NCI-H748 treated with DMSO at 0.1 percent for 48 hours (cell line): ENCODE data around the gene ALDH3A1.

ENCODE experiments used
- DNase-seq: peaks from one replicate; lab custom pipeline; 2025; lab: John Stamatoyannopoulos, UW

Gene ALDH3A1

GRCh38 chr17:19719355-19720209, 28.5 kb downstream of the ALDH3A1 start:
- DNase-seq, result no peak

DNA sequence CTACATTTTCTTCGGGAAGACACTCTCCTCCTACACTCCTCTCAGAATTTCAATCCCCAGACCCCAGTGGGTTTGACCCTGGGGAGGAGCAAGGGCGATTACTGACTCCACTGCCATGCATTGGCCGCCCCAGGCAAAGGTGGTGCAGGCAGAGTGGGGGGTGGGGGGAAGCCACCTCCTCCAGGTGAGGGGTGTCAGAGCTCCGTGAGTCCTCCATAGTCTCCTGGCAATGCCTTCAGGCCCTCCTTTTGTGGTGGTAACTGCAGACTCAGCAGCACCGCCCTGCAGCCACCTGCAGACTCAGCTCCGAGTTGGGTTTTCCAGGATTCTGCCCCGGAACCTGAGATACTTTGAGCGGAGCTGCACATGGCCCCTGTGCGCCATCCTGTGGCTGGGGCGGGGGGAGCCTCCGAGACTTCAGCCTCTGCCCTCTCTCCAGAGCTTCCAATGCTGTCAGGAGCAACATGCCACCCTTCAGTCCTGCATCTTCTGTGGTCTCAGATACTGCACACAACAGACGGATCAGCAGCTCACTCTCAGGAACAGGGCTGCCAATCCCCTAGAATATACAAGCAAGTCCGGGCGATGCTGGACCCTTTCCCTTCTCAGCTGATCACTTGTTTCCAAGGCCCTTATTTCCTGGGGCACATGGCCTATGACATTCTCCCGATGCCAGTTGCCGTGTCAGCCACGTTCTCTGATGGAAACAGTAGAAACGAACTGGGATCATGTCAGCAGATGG, 29.3 kb downstream of the ALDH3A1 start:
- DNase-seq, result no peak

DNA sequence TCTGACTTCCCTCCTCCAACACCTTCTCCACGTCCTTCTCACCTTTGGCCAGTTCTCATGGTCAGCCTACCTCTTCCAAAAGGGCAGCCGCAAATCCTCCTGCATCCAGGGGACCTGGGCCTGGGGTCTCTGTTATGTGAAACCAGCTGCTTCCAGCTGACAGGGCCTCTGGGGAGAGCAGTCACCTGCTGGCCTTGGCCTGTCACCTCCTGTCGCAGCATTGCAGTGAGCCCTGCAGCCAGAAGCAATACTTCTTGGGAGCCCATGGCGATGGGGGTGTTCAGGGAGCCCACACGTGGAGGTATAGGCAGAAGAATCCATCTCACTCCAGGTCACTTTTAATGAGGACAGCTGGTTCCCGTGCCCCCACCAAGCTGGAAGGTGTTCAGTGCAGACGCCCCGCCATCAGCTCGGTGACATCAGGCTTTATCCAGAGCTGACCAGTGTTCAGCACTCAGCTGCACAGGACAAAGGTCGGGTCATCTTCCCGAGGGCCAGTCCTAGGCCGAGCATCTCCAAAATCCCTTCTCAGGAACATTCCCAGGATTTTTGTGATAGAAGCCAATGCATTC, 30.0 kb downstream of the ALDH3A1 start:
- no peak for DNase-seq

DNA sequence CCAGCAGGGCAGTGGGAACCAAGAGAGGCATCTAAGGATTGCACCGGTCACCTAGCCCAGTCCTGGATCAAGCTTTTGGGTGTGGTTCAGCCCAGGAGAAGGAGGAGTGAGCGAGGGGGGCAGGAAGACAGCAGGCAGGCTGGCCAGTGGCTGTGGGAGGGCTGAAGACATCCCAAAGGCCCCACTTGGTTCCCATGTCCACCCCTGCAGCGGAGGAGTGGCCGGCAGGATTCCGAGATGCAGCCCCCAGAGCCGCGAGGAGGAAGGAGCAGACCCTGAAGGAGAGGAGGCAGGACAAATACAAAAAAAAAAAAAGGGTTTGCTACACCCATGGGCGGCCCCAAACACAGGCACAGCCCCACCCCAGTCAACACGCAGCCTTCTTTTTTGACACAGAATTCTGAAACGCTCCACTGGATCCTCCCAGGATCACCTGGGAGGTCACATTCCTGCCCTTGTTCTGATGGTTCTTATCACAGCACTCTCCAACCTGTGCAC, 30.6 kb downstream of the ALDH3A1 start:
- no peak for DNase-seq

- DNase-seq, result no peak
Measured at GRCh38 chr17:19717031-19717360, 31.1 kb downstream of the ALDH3A1 start.

GRCh38 chr17:19716108-19717030, 31.7 kb downstream of the ALDH3A1 start, which contains the start of gene SLC47A2:
Gene SLC47A2 (minus strand): TSS chr17:19716584. CDS start chr17:19716555, 29 bp downstream.
- DNase-seq, result no peak

GRCh38 chr17:19714542-19715411, 33.3 kb downstream of the ALDH3A1 start:
- DNase-seq, result no peak

DNA sequence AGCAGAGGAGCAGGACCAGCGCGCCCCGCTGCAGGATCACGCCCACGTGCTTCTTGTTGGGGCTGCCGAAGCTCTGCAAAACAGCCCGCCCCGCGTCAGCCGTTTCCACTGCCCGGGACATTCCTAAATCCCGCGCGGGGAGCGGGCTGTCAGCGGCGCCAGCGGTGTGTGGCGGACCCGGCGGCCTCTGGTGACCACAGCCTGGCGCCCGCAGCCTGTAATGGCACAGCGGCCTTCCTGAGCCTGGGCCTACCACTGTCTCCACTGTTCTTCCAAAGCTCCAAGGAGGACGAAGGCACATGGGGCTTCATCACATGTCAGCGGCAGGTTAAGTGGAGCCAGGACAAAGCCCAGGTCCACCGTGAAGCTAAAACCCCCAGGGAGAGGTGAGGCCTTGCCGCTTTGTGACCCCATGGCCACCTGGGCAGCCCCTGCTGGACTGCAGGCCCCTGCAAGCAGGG, 34.2 kb downstream of the ALDH3A1 start:
- DNase-seq, result no peak

DNA sequence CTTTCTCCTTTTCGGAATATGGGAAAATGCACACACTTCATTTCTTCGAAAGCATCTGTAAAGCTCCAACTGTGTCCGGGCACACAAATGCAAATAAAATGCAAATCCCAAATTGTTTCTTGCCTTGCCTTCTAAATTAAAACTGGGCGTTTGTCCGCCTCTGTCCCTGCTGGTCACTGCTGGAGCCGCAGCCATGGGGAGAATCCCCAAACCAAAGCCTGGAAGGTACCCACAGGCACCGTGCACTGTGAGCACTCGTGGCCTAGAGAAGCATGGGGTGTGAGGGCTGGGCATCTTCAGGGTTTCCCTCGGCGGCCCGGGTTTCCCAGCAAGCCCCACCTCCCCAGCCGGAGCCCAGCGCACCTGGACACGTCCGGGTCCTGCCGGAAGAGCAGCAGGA, 34.6 kb downstream of the ALDH3A1 start:
- DNase-seq, result no peak

DNA sequence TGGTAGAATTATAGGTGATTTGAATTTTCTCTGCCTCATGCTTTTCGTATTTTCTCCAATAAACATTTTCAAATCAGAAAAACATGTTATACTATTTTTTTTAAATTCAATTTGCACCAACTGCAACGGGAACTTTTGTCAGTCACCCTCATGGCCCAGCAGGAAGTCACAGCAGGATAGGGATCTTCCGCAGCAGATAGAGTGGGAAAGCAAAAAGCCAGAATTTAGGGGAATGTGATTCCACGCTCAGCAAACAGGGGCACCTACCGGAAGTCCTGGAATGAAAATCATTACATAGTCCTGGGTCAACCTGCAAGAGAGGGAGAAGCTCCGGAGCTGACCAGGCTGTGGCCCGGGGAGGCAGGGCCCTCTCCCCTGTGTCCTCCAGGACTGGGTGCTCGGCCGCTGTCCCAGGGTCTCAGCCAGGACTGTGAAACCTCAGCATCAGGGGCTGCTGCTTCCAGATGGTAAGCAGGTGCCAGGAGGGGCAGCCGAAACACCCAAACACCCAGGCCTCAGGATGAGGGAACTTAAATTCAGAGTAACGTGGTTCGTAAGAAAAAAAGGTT, 35.6 kb downstream of the ALDH3A1 start:
- DNase-seq, result no peak

GRCh38 chr17:19709841-19710240, 38.3 kb downstream of the ALDH3A1 start:
- no peak for DNase-seq

GRCh38 chr17:19708431-19709175, 39.5 kb downstream of the ALDH3A1 start:
- DNase-seq, result no peak

DNA sequence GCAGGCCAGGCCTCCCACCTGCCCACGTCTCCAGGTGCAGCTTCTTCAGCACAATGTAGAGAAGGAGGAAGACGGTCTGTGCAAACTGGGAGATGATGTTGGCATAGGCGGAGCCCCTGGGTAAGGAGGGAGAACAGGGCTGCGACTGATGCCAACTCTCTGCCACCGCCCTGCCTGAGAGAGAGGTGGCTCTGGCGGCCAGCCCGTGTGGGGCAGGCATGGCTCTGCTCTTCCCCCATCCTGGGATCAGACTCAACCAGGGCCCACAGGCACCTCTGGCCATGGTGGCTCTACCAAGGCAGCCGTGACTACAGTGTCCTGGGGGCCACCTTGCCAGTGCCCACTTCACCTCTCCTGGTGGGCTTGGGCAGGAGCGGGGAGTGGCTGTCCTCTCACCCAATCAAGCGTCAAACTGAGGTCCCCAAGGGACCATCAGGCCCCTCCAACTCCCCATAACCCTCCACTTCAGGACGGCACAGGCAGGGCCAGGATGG, 40.3 kb downstream of the ALDH3A1 start:
- no peak for DNase-seq

DNA sequence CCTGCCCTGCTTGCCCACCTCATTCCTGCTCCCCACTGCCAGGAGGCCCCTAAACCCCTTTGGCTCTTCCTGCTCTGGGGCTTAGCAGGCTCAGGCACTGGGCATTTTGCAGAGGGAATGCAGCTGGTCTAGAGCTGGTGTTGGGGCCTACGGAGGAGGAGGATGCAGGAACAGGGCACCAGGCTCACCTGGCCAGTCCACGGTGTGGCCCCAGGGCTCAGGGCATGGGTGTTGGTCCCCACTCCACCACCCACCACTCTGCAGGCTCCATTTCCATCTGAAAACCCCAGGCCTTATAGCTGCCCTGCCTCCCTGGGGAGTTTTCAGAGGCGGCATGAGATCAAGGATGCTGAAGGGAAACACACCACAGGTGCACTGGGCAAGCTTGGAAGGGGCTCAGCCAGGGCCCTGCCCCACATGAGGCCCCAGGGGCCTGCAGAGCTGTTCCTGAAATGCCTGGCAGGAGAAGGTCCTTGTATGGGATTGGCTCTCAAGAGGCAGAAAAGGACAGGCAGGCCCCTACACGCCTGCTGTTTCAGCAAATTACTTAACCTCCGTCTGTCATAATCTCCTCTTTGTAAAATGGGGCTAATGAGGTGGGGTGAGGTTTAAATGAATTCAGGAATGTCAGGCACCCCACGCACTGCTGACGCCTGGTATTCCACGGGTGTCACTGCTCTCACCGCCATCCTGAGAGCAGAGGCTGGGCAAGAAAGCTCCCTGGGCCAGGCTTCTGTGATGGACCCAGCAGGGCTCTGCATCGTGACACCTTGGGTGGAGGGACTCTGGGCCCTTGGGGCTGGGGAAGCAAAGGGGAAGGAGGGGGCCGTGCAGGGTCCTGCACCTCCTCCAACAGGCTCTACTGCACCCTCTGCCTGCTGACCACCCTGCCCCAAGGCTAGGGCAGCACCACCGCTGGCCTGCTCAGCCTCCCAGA, 41.0 kb downstream of the ALDH3A1 start:
- no peak for DNase-seq

DNA sequence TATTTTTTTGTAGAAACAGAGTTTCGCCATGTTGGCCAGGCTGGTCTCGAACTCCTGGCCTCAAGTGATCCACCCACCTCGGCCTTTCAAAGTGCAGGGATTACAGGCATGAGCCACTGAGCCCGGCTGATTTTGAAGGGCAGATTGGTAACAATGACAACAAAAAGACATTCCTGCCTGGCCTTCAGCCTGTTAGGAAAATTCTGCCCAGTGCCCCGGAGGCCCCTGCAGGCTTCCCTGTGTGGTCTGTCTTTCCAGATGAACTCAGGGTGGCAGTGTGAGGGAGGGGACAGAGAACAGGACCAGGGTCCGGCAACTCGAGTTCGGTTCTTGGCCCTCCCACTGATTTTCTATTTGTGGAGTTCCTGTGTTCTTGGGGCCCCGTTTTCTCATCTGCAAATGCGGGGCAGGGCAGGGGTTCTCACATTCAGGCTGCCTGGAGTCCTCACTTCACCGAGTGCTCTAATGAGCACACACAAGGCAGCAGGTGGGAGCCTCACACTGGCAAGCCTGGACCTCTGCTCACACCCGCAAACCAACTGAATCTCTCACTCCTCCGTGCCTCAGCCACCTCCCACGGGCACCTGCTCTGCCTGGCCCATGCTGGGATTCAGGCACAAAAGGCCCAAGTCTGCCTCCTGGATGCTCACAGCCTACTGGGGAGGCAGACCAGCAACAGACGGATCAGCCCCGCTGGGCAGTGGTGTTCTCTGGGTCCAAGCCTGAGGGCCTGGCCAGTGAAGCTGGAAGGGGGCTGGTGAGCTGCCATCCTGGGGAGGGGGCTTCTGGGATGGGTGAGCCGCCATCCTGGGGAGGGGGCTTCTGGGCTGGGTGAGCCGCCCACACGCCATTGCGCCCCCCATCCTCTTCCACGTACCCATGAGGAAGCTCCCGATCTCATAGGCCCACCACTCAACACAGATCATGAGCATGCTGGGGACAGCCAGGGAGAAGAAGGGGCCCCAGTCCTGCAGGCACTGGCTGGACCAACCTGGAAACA, 42.0 kb downstream of the ALDH3A1 start:
- no peak for DNase-seq

DNA sequence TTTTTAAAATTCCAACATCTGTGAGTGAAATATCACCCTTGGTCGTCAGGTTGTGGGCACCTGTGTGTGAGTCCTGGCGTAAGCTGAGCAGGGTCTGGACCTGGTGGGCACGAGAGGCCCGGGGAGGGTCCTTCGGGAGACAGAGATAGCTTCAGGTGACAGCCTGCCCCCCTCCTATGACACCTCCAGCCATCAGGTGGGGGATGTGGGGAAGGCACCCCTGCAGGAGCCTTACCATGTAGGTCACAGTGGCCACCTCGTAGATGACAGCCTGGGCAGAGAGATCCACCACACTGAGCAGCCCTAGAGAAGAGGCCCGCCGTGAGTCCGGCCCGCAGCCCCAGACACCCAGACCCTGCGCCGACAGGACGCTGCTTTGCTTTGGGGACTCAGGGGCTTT, 42.9 kb downstream of the ALDH3A1 start:
- DNase-seq, result no peak
